AG10803 (cell line): ENCODE data around the gene FAM216B.
"Not testable (repeated sequence)": the region's sequence is repeated elsewhere in the genome, so short reads cannot be mapped to it uniquely, and the experiment has no call there.

Source experiments
- DNase-seq: peaks from one replicate; pipeline ENCODE4 v3.0.0; 2010; ENCODE audit warnings: low read depth
- H3K4me3 ChIP-seq: 2 replicates; pipeline ENCODE4 v1.5.1; 2011; ENCODE audit warnings: mild to moderate bottlenecking, low read length, control low read depth
- CTCF ChIP-seq: conservative IDR thresholded peaks from 2 replicates; pipeline ENCODE4 v1.5.1; 2011; ENCODE audit warnings: mild to moderate bottlenecking, low read length, control low read depth, inconsistent platforms

FAM216B gene

GRCh38 chr13:42757678-42758420, 23.5 kb upstream of the FAM216B start:
- no peak for DNase-seq
- TF ChIP-seq CTCF, result no peak
- no peak overlapping the region for H3K4me3 ChIP-seq

GRCh38 chr13:42758515-42758914, 22.9 kb upstream of the FAM216B start:
- no peak for TF ChIP-seq CTCF
- no peak overlapping the region for H3K4me3 ChIP-seq
- DNase-seq, result no peak

GRCh38 chr13:42760951-42761350, 20.4 kb upstream of the FAM216B start:
- no peak for DNase-seq
- H3K4me3 ChIP-seq, result no peak overlapping the region
- TF ChIP-seq CTCF, result no peak

- TF ChIP-seq CTCF, result no peak
- DNase-seq, result no peak
- H3K4me3 ChIP-seq, result no peak overlapping the region
Measured at GRCh38 chr13:42762251-42762650, 19.1 kb upstream of the FAM216B start.

GRCh38 chr13:42762917-42763316, 18.5 kb upstream of the FAM216B start:
- no peak for TF ChIP-seq CTCF
- no peak overlapping the region for H3K4me3 ChIP-seq
- peak; percentile 57 for DNase-seq

- TF ChIP-seq CTCF, result no peak
- DNase-seq, result no peak
- no peak overlapping the region for H3K4me3 ChIP-seq
Measured at GRCh38 chr13:42766016-42766415, 15.4 kb upstream of the FAM216B start.

GRCh38 chr13:42769650-42770049, 11.7 kb upstream of the FAM216B start:
- no peak overlapping the region for H3K4me3 ChIP-seq
- no peak for DNase-seq
- TF ChIP-seq CTCF, result no peak

- DNase-seq, H3K4me3 ChIP-seq: not testable (repeated sequence)
Measured at GRCh38 chr13:42776558-42776957, 4.8 kb upstream of the FAM216B start.
